H9 (cell line): ENCODE results near the gene TPP1. TPM values are rescaled to one million over a fixed set of nuclear protein-coding genes. Genes with fewer than 3 reads are reported as not detected.
A peak's percentile ranks its signal among the peaks of the same experiment; 100 is the strongest.

Experiments used
- DNase-seq: peaks from one replicate; pipeline ENCODE4 v3.0.0-alpha.2; 2017
- H2AFZ ChIP-seq: one replicate; pipeline ENCODE4 v1.6.1; 2013; ENCODE audit warnings: mild to moderate bottlenecking, low read length, control low read depth, moderate library complexity
- H2AK5ac ChIP-seq: 2 replicates; pipeline ENCODE4 v1.6.1; 2013; ENCODE audit warnings: low read length, control low read depth, mixed read lengths; ENCODE audit not compliant: insufficient read length
- H2BK120ac ChIP-seq: one replicate; pipeline ENCODE4 v1.6.1; 2013; ENCODE audit warnings: low read depth, mild to moderate bottlenecking, low read length, control low read depth, inconsistent platforms; ENCODE audit not compliant: poor library complexity, severe bottlenecking
- H2BK12ac ChIP-seq: 2 replicates; pipeline ENCODE4 v1.6.1; 2013; ENCODE audit warnings: low read length, control low read depth, mixed read lengths, low read depth; ENCODE audit not compliant: insufficient read length
- H2BK15ac ChIP-seq: 2 replicates; pipeline ENCODE4 v1.6.1; 2013; ENCODE audit warnings: low read depth, low read length, control low read depth
- H2BK20ac ChIP-seq: one replicate; pipeline ENCODE4 v1.6.1; 2013; ENCODE audit warnings: low read depth, mild to moderate bottlenecking, low read length, control low read depth, inconsistent platforms; ENCODE audit not compliant: poor library complexity, severe bottlenecking
- H2BK5ac ChIP-seq: 2 replicates; pipeline ENCODE4 v1.6.1; 2013; ENCODE audit warnings: low read length, control low read depth, mixed read lengths; ENCODE audit not compliant: insufficient read length
- H3K14ac ChIP-seq: 2 replicates; pipeline ENCODE4 v1.6.1; 2013; ENCODE audit warnings: low read length, control low read depth; ENCODE audit not compliant: insufficient read depth
- H3K18ac ChIP-seq: 2 replicates; pipeline ENCODE4 v1.6.1; 2013; ENCODE audit warnings: low read depth, mild to moderate bottlenecking, mixed read lengths, low read length, control low read depth; ENCODE audit not compliant: insufficient read length
- H3K23ac ChIP-seq: 2 replicates; pipeline ENCODE4 v1.6.1; 2013; ENCODE audit warnings: low read length, control low read depth, mixed read lengths, low read depth; ENCODE audit not compliant: insufficient read length
- H3K23me2 ChIP-seq: 2 replicates; pipeline ENCODE4 v1.6.1; 2013; ENCODE audit warnings: low read depth, mild to moderate bottlenecking, mixed read lengths, low read length, control low read depth; ENCODE audit not compliant: insufficient read length, poor library complexity, severe bottlenecking
- H3K27ac ChIP-seq: 2 replicates; pipeline ENCODE4 v1.5.1; 2013; ENCODE audit warnings: low read length, control low read depth, mixed read lengths, low read depth; ENCODE audit not compliant: insufficient read length
- H3K27me3 ChIP-seq: 2 replicates; pipeline ENCODE4 v1.6.1; 2013; ENCODE audit warnings: low read length, control low read depth, inconsistent platforms; ENCODE audit not compliant: insufficient read depth
- H3K4ac ChIP-seq: 2 replicates; pipeline ENCODE4 v1.6.1; 2013; ENCODE audit warnings: low read depth, mild to moderate bottlenecking, control low read depth, inconsistent platforms, low read length, moderate library complexity
- H3K4me1 ChIP-seq: 2 replicates; pipeline ENCODE4 v1.6.1; 2013; ENCODE audit warnings: low read length, control low read depth, inconsistent platforms; ENCODE audit not compliant: insufficient read depth
- H3K4me2 ChIP-seq: 2 replicates; pipeline ENCODE4 v1.6.1; 2013; ENCODE audit warnings: low read length, control low read depth, mixed read lengths; ENCODE audit not compliant: insufficient read length, insufficient read depth
- H3K56ac ChIP-seq: 2 replicates; pipeline ENCODE4 v1.6.1; 2013; ENCODE audit warnings: low read depth, mild to moderate bottlenecking, mixed read lengths, low read length, control low read depth; ENCODE audit not compliant: insufficient read length
- H3K79me1 ChIP-seq: 2 replicates; pipeline ENCODE4 v1.6.1; 2013; ENCODE audit warnings: low read depth, mild to moderate bottlenecking, moderate library complexity, low read length, control low read depth, inconsistent platforms; ENCODE audit not compliant: insufficient read depth, poor library complexity, severe bottlenecking
- H3K79me2 ChIP-seq: 2 replicates; pipeline ENCODE4 v1.6.1; 2013; ENCODE audit warnings: low read length, control low read depth, inconsistent platforms; ENCODE audit not compliant: insufficient read depth
- H3K9ac ChIP-seq: 2 replicates; pipeline ENCODE4 v1.6.1; 2013; ENCODE audit warnings: low read length, control low read depth, mixed read lengths; ENCODE audit not compliant: insufficient read length; ENCODE audit errors: extremely low read depth
- H3K9me3 ChIP-seq: one replicate; pipeline ENCODE4 v1.6.1; 2013; ENCODE audit warnings: low read depth, low read length, inconsistent platforms; ENCODE audit not compliant: control insufficient read depth
- H3T11ph ChIP-seq: one replicate; pipeline ENCODE4 v1.6.1; 2013; ENCODE audit warnings: mild to moderate bottlenecking, low read length, control low read depth, inconsistent platforms
- H4K20me1 ChIP-seq: one replicate; pipeline ENCODE4 v1.6.1; 2013; ENCODE audit not compliant: control insufficient read depth, insufficient read length, insufficient read depth
- H4K5ac ChIP-seq: 2 replicates; pipeline ENCODE4 v1.6.1; 2013; ENCODE audit warnings: low read depth, mild to moderate bottlenecking, mixed read lengths, low read length, control low read depth; ENCODE audit not compliant: insufficient read length
- H4K8ac ChIP-seq: replicated peaks from 2 replicates; pipeline ENCODE4 v1.6.1; 2013; ENCODE audit warnings: low read length, control low read depth, mixed read lengths, low read depth; ENCODE audit not compliant: insufficient read length
- H4K91ac ChIP-seq: 2 replicates; pipeline ENCODE4 v1.6.1; 2013; ENCODE audit warnings: low read depth, mild to moderate bottlenecking, moderate library complexity, mixed read lengths, low read length, control low read depth; ENCODE audit not compliant: insufficient read length
- H3K27ac Mint-ChIP-seq, 3 experiments: 2 replicates in 2 of 3; 3 replicates in 1 of 3; pipeline ENCODE4 v1.8.0; 2020 to 2021; ENCODE audit warnings: mixed read lengths in 3 of 3, mild to moderate bottlenecking in 1 of 3, moderate library complexity in 1 of 3
- H3K27me3 Mint-ChIP-seq: 2 replicates; pipeline ENCODE4 v1.8.0; 2021; ENCODE audit warnings: low read depth, mild to moderate bottlenecking, moderate library complexity, mixed read lengths
- H3K36me3 Mint-ChIP-seq, 3 experiments: 2 replicates in 2 of 3; 3 replicates in 1 of 3; pipeline ENCODE4 v1.8.0; 2020 to 2021; ENCODE audit warnings: low read depth in 3 of 3, mixed read lengths in 3 of 3; ENCODE audit not compliant: insufficient read depth in 1 of 3
- H3K4me1 Mint-ChIP-seq, 2 experiments: 2 replicates each; pipeline ENCODE4 v1.8.0; 2020; ENCODE audit warnings: mixed read lengths in 2 of 2
- H3K4me3 Mint-ChIP-seq, 2 experiments: 2 replicates in 1 of 2; 3 replicates in 1 of 2; pipeline ENCODE4 v1.8.0; 2020 to 2021; ENCODE audit warnings: mild to moderate bottlenecking in 2 of 2, mixed read lengths in 2 of 2, moderate library complexity in 1 of 2
- H3K9me3 Mint-ChIP-seq, 2 experiments: 2 replicates in 1 of 2; 3 replicates in 1 of 2; pipeline ENCODE4 v1.8.0; 2020; ENCODE audit warnings: mild to moderate bottlenecking in 2 of 2, mixed read lengths in 2 of 2, moderate library complexity in 1 of 2
- WGBS: extraction: QIAGEN DNeasy Blood & Tissue Kit; methylation state at CpG from one replicate; pipeline ENCODE4 v1.1.7; 2013; ENCODE audit warnings: missing lambda C conversion rate, low lambda C conversion rate, mixed read lengths; ENCODE audit not compliant: insufficient read length; ENCODE audit errors: extremely low coverage; 5-methylcytosine and 5-hydroxymethylcytosine counted together
- total RNA-seq: library from RNA; stranded (reverse); gene quantifications from 2 replicates; pipeline ENCODE4 v1.2.1, GENCODE V29; 2021
- TF ChIP-seq, protein P1 (sequence below): fragments of 200-600 bp; sonication (generic); conservative IDR thresholded peaks from 3 replicates; pipeline ENCODE4 v1.8.0; 2021; ENCODE audit warnings: antibody characterized with exemption, mild to moderate bottlenecking

Gene TPP1
- total RNA-seq, 1 experiment from 2014 or later: 37.2 TPM

DNA sequence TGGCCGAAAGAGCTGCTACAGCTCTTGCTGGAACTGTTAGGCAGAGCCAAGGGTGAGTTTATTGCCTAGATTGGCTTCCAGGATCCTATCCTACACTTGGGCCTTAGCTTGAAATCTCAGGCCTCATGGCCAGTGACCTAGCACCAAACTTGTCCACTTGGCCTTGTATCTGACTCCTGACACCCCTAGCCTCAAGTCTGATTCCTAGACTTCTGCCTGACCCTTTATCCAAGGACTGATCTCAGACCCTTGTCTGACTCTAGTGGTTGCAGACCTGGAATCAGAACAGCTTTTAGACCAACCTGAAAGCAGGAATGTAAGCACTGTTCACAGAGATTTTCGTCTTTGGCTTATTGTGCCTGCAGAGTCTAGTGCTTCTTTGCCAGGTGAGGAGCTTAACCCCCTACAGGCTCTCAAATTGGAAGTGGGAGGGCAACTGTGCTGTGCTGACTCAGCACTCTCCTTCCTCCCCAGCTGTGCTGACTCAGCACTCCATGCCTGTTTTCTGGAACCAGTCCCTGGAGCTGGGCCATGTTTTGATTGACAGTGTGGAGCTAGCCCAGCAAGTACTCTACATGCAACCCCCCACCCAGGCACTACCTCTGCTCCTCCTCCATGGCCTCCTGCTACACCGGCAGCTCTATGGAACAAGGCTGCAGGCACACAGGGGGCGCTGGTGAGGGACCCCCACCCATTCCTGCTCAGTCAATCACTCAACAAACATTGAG lies 50.9 kb downstream of the TPP1 start:
- no peak overlapping the region for H2BK20ac ChIP-seq
- no peaks in the 10 kb centered on the region for H3K23me2 ChIP-seq
- no peak overlapping the region for H2BK120ac ChIP-seq
- peaks cover 24 to 25% of the 10 kb centered on the region in 2 experiments for H3K4me1 Mint-ChIP-seq
- WGBS: no CpG with 5 or more reads among the region's 4 CpGs
- H3K18ac ChIP-seq: no peak overlapping the region
- no peaks in the 10 kb centered on the region for H3K27me3 ChIP-seq
- H3K9ac ChIP-seq: no peak overlapping the region
- H4K8ac ChIP-seq: no peak overlapping the region
- peak; percentile 73 for DNase-seq
- H2BK5ac ChIP-seq: no peak overlapping the region
- H3K9me3 Mint-ChIP-seq: no peaks in the 10 kb centered on the region; a peak in 2 of 5 replicates
- H4K20me1 ChIP-seq: no peaks in the 10 kb centered on the region
- H3K79me2 ChIP-seq: no peaks in the 10 kb centered on the region
- no peak overlapping the region for H3K56ac ChIP-seq
- no peak overlapping the region for H2AK5ac ChIP-seq
- no peak overlapping the region; the same call in 1 of the 2 replicates for H3K14ac ChIP-seq
- no peak overlapping the region for H2BK12ac ChIP-seq
- peak overlapping the region in 1 of 3 experiments; percentile 69; a peak in 1 of 7 replicates for H3K27ac Mint-ChIP-seq
- no peak overlapping the region for H2BK15ac ChIP-seq
- peaks cover 6% of the 10 kb centered on the region; the same call in 1 of the 2 replicates for H3K4me1 ChIP-seq
- no peak overlapping the region for H3T11ph ChIP-seq
- H3K23ac ChIP-seq: no peak overlapping the region
- H3K36me3 Mint-ChIP-seq: no peaks in the 10 kb centered on the region; a peak in 2 of 7 replicates
- TF ChIP-seq, protein P1, sequence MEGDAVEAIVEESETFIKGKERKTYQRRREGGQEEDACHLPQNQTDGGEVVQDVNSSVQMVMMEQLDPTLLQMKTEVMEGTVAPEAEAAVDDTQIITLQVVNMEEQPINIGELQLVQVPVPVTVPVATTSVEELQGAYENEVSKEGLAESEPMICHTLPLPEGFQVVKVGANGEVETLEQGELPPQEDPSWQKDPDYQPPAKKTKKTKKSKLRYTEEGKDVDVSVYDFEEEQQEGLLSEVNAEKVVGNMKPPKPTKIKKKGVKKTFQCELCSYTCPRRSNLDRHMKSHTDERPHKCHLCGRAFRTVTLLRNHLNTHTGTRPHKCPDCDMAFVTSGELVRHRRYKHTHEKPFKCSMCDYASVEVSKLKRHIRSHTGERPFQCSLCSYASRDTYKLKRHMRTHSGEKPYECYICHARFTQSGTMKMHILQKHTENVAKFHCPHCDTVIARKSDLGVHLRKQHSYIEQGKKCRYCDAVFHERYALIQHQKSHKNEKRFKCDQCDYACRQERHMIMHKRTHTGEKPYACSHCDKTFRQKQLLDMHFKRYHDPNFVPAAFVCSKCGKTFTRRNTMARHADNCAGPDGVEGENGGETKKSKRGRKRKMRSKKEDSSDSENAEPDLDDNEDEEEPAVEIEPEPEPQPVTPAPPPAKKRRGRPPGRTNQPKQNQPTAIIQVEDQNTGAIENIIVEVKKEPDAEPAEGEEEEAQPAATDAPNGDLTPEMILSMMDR: peak; percentile 61
- no peak overlapping the region for H3K4ac ChIP-seq
- H3K27me3 Mint-ChIP-seq: no peaks in the 10 kb centered on the region
- H3K4me3 Mint-ChIP-seq: no peak overlapping the region
- H3K4me2 ChIP-seq: no peak overlapping the region
- H3K9me3 ChIP-seq: no peaks in the 10 kb centered on the region
- H3K27ac ChIP-seq: no peak overlapping the region
- H2AFZ ChIP-seq: no peak overlapping the region
- H3K79me1 ChIP-seq: no peaks in the 10 kb centered on the region
- H4K91ac ChIP-seq: no peak overlapping the region
- H4K5ac ChIP-seq: no peak overlapping the region
